ENCODE results near the gene IGFL4.

DNA sequence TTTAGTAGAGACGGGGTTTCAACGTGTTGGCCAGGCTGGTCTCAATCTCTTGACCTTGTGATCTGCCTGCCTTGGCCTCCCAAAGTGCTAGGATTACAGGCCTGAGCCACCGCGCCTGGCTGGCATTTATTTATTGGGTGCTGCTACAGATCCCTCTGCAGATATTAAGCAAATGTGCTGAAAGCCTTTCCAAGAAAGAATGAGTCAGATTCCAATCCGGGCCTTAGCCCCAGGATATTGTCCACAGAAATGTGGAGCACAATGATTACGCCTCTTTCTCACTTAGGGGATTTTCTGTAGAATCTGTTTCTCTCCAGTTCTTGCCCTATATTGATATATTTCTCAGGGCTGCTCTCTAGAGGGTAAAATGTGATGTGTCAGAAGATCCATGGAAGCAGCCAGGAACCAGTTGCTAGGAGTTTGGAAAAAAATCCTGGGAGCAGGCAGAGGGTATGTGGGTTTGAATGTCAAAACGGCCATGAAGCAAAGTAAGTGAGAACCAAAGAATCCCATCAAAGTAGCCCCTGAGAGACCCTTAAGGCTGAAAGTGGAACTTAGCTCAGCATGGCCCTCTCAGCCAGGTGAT lies 24.8 kb upstream of the IGFL4 start:
- TF ChIP-seq, protein P1, sequence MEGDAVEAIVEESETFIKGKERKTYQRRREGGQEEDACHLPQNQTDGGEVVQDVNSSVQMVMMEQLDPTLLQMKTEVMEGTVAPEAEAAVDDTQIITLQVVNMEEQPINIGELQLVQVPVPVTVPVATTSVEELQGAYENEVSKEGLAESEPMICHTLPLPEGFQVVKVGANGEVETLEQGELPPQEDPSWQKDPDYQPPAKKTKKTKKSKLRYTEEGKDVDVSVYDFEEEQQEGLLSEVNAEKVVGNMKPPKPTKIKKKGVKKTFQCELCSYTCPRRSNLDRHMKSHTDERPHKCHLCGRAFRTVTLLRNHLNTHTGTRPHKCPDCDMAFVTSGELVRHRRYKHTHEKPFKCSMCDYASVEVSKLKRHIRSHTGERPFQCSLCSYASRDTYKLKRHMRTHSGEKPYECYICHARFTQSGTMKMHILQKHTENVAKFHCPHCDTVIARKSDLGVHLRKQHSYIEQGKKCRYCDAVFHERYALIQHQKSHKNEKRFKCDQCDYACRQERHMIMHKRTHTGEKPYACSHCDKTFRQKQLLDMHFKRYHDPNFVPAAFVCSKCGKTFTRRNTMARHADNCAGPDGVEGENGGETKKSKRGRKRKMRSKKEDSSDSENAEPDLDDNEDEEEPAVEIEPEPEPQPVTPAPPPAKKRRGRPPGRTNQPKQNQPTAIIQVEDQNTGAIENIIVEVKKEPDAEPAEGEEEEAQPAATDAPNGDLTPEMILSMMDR (IDR thresholded peaks at IDR 0.05; ENCODE audit: low read length) = no peak
- TF ChIP-seq EZH2 (IDR thresholded peaks at IDR 0.05; ENCODE audit: borderline replicate concordance, low read length) = no peak

All from OCI-LY1 (cell line).